ENCODE measurements around the gene PALM2AKAP2.

DNA sequence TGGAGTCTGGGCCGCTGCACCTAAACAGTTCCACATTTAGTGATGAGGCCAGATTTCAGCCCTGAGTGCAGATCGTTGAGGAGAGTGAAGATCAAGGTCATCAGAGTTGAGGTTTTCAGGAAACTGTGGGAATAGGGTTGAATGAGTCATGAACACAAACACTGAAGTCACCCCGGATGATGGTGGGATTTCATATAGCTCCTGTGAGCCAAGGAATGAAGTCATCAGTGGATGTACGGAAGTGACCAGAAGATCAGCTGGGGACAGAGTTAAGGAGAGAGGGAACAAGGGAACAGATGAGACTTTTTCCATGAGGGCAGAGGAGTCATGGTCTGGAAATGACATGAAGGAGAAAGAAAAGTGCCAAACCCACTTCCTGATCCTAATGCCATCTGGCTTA, 36.5 kb downstream of the PALM2AKAP2 start:
- TF ChIP-seq POLR2A (IDR thresholded peaks at IDR 0.05; ENCODE audit: low read length) (no peak), GATA1 (IDR thresholded peaks at IDR 0.05; ENCODE audit: low read depth, low read length) (no peak)
